GM12875 (cell line): Measurements from ENCODE around the gene FNDC3B.
"Not testable (repeated sequence)": the region's sequence is repeated elsewhere in the genome, so short reads cannot be mapped to it uniquely, and the experiment has no call there.

Experiments
- H3K4me3 ChIP-seq: one replicate; pipeline ENCODE4 v1.5.1; 2011; ENCODE audit warnings: low read depth, low read length, control low read depth
- CTCF ChIP-seq: IDR thresholded peaks from 2 replicates; pipeline ENCODE4 v1.5.1; 2011; ENCODE audit warnings: low read depth, mild to moderate bottlenecking, control low read depth, inconsistent platforms, low read length, moderate library complexity, borderline replicate concordance; ENCODE audit not compliant: insufficient read depth

Gene FNDC3B

GRCh38 chr3:172367205-172368105, 328.1 kb downstream of the FNDC3B start:
- no peak for TF ChIP-seq CTCF
- H3K4me3 ChIP-seq = no peak overlapping the region

DNA sequence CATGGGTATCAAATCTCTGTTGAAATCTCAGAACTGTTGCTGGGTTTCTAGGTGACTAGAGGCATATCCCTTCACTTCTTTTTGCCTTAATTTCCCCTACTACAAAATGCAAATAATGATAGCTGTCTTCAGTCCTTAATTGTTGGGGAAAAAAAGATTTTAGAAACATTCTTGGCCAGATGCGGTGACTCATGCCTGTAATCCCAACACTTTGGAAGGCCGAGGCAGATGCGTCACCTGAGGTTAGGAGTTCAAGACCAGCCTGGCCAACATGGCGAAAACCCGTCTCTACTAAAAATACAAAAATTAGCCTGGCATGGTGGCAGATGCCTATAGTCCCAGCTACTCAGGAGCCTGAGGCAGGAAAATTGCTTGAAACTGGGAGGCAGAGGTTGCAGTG, 329.2 kb downstream of the FNDC3B start:
- not testable (repeated sequence) for H3K4me3 ChIP-seq

DNA sequence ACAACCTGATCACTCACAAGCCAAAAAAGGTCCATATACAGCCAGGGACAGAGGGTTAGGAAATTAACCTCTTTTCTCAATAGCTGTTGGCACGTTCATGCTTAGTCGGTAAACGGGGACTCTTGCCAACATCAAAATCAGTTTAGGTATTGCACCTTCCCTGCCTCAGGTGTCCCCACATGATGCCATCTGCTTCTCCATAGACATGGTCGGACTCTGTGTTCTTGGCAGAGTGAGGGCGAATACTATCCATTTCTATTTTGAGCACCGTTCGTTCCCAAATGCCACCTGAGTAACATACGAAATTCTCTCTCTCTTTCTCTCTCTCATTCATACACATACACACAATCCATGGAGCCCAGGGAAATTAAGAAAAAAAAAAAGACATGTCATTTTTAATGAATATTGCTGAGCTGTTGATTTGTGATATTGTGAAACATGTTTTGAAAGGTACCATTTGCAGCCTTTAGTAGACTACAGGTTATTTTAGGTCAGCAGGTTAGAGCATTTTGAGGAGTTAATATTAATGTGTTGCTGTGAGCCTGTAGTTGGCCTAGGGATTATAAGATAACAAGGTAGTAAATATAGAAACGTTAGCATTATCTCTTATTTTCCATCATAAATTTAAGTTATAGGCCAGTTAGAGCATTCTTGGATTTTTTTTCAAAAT, 330.3 kb downstream of the FNDC3B start:
- TF ChIP-seq CTCF = no peak
- H3K4me3 ChIP-seq = no peak overlapping the region

DNA sequence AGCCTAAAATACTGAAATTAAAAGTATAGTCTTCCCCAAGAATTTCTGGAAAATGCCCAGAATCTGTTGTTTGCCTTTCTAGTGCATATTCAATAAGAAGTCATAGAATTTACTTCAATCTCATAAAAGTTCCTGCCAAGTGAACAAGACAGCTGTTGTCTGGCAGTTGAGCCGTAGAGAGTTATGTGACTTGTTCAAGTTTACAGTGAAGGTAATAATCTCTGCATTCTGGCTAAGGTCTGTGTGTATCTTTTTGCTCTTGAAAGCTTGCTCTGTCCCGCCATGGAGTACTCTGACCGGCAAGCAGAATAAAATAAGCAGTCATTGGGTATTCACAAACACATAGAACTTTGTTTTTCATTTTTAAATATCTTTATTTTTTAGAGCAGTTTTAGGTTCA, 331.0 kb downstream of the FNDC3B start:
- H3K4me3 ChIP-seq = no peak overlapping the region
- TF ChIP-seq CTCF = no peak

DNA sequence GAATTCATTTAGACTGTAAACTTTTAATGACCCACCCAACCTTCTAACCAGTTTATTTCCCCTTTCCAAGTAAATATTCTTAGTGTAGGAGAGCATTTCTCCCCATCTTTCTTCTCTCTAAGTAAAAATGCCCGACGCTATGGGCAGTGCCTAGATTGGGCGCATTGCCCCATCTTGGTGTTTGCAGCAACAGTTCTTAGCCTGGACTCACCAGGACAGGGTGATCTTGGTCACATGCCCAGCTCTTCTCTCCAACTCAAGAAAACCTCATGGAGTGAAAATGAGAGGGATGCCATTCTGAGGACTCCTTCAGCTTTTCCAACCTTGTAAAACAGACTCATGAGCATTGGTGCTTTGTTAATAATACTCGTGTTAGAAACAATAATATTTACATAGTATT, 332.2 kb downstream of the FNDC3B start:
- no peak overlapping the region for H3K4me3 ChIP-seq
- no peak for TF ChIP-seq CTCF

DNA sequence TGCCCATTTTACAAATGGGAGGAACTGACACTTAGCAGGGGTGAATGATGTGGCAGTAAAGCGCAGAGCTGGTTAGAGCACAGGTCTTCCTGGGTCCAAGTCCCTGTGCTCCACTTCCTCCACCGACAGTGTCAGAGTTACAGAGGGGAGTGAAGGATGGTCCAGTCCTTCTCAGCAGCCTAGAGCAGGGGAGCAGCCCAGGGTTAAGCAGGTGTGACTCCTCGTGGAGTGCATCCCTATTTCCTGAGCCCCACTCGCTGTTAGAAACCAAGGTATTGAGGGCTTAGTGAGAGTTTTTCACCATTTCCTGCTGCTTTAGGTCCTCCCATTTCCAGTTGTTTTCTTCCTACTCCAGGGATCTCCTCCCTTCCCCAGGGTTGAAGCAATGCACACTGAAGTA, 333.5 kb downstream of the FNDC3B start:
- TF ChIP-seq CTCF = no peak
- no peak overlapping the region for H3K4me3 ChIP-seq

GRCh38 chr3:172373912-172374311, 334.5 kb downstream of the FNDC3B start:
- no peak overlapping the region for H3K4me3 ChIP-seq
- TF ChIP-seq CTCF = no peak
